Measurements from ENCODE around the gene C19orf12.

DNA sequence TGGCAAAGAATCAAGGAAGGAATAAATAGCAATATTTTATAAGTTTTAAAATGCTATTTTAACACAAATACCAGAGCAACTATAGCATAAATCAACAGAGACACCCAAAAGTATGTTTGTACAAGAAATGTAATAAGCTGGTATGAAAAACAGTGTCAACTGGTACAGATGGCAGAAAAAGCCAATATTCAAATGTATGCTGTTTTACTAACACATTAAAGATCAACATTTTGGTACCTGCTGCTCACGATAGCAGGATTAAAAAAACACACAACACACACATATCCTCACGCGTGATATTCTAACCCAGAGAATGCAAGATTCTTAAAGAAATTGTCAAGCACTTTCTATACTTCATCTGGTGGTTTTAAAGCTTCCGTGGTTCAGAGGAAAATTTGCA is 48.1 kb upstream of the C19orf12 start:
- TF ChIP-seq FOXP2 (optimal IDR thresholded peaks at IDR 0.05; ENCODE audit: control extremely low read depth, extremely low read length, insufficient read depth) (no peak), EZH2 (IDR thresholded peaks at IDR 0.05) (no peak)
